Endodermal cell (in vitro differentiated cells): Measurements from ENCODE around the gene REV3L. TPM values are rescaled to one million over a fixed set of nuclear protein-coding genes. Genes with fewer than 3 reads are reported as not detected.

ENCODE experiments used
- DNase-seq: peaks from one replicate; pipeline ENCODE4 v3.0.0-alpha.2; 2017
- H3K27ac ChIP-seq: 2 replicates; pipeline ENCODE4 v1.5.1; 2013; ENCODE audit warnings: mild to moderate bottlenecking, low read depth, low read length, moderate library complexity
- H3K27me3 ChIP-seq: 2 replicates; pipeline ENCODE4 v1.6.1; 2013; ENCODE audit warnings: mild to moderate bottlenecking, low read length, moderate library complexity; ENCODE audit not compliant: insufficient read depth, control insufficient read depth, poor library complexity, severe bottlenecking
- H3K36me3 ChIP-seq: 2 replicates; pipeline ENCODE4 v1.7.0; 2013; ENCODE audit warnings: mild to moderate bottlenecking, low read length, moderate library complexity; ENCODE audit not compliant: control insufficient read depth, insufficient read depth
- H3K4me1 ChIP-seq: one replicate; pipeline ENCODE4 v1.7.0; 2013; ENCODE audit warnings: low read length; ENCODE audit not compliant: control insufficient read depth, insufficient read depth
- H3K4me3 ChIP-seq: 2 replicates; pipeline ENCODE4 v1.5.1; 2013; ENCODE audit warnings: mild to moderate bottlenecking, low read length, moderate library complexity
- H3K9ac ChIP-seq: 2 replicates; pipeline ENCODE4 v1.6.1; 2013; ENCODE audit warnings: mild to moderate bottlenecking, low read length, moderate library complexity; ENCODE audit not compliant: poor library complexity, severe bottlenecking; ENCODE audit errors: extremely low read depth
- H3K9me3 ChIP-seq: 2 replicates; pipeline ENCODE4 v1.6.1; 2013; ENCODE audit warnings: mild to moderate bottlenecking, low read length, moderate library complexity; ENCODE audit not compliant: control insufficient read depth
- H3K27ac Mint-ChIP-seq: 2 replicates; pipeline ENCODE4 v1.8.0; 2020; ENCODE audit warnings: mixed read lengths
- H3K27me3 Mint-ChIP-seq: 2 replicates; pipeline ENCODE4 v1.8.0; 2021; ENCODE audit warnings: mild to moderate bottlenecking, mixed read lengths; ENCODE audit not compliant: insufficient read depth
- H3K36me3 Mint-ChIP-seq: 2 replicates; pipeline ENCODE4 v1.8.0; 2020; ENCODE audit warnings: low read depth, mixed read lengths
- H3K4me1 Mint-ChIP-seq: 2 replicates; pipeline ENCODE4 v1.8.0; 2020; ENCODE audit warnings: mixed read lengths
- H3K4me3 Mint-ChIP-seq: 2 replicates; pipeline ENCODE4 v1.8.0; 2020; ENCODE audit warnings: mild to moderate bottlenecking, moderate library complexity, mixed read lengths
- H3K9me3 Mint-ChIP-seq: 2 replicates; pipeline ENCODE4 v1.8.0; 2020; ENCODE audit warnings: mild to moderate bottlenecking, mixed read lengths
- WGBS, 2 experiments: methylation state at CpG; one replicate each; pipeline versions ENCODE4 v1.1.5 to v1.1.7; 2013; ENCODE audit warnings: missing lambda C conversion rate in 2 of 2, mixed read lengths in 1 of 2; ENCODE audit not compliant: insufficient coverage in 1 of 2, insufficient read length in 1 of 2; 5-methylcytosine and 5-hydroxymethylcytosine counted together
- total RNA-seq, 2 donors: library from RNA; stranded (reverse); fragmentation: NEBNext Ultra II Directional in 1 of 2; extraction: Animal tissue kit (Norgen Biotek cat#: 25700) in 1 of 2; gene quantifications; 2 replicates in 1 of 2; 3 replicates in 1 of 2; pipeline ENCODE4 v1.2.1, GENCODE V29; 2021
- TF ChIP-seq, protein P1 (sequence below): fragments of 200-600 bp; sonication (generic); conservative IDR thresholded peaks from 2 replicates; pipeline ENCODE4 v1.5.0; 2021; ENCODE audit warnings: antibody characterized with exemption, mild to moderate bottlenecking

REV3L gene
- total RNA-seq, 2 donors from 2014 or later, result 19.2 to 28.1 TPM

- no peaks in the 10 kb centered on the region for H3K27me3 Mint-ChIP-seq
- DNase-seq, result no peak
- H3K27me3 ChIP-seq, result no peaks in the 10 kb centered on the region
- H3K9me3 Mint-ChIP-seq, result peaks cover 13% of the 10 kb centered on the region
- H3K9me3 ChIP-seq, result peaks cover 23% of the 10 kb centered on the region
- no peak overlapping the region for H3K9ac ChIP-seq
- 82 to 100% methylated on average over 1 of the region's 1 CpG for WGBS, 2 experiments
- H3K27ac Mint-ChIP-seq, result no peak overlapping the region
- no peaks in the 10 kb centered on the region for H3K4me1 ChIP-seq
- no peak overlapping the region for H3K4me3 Mint-ChIP-seq
- H3K4me3 ChIP-seq, result no peak overlapping the region
- TF ChIP-seq, protein P1, sequence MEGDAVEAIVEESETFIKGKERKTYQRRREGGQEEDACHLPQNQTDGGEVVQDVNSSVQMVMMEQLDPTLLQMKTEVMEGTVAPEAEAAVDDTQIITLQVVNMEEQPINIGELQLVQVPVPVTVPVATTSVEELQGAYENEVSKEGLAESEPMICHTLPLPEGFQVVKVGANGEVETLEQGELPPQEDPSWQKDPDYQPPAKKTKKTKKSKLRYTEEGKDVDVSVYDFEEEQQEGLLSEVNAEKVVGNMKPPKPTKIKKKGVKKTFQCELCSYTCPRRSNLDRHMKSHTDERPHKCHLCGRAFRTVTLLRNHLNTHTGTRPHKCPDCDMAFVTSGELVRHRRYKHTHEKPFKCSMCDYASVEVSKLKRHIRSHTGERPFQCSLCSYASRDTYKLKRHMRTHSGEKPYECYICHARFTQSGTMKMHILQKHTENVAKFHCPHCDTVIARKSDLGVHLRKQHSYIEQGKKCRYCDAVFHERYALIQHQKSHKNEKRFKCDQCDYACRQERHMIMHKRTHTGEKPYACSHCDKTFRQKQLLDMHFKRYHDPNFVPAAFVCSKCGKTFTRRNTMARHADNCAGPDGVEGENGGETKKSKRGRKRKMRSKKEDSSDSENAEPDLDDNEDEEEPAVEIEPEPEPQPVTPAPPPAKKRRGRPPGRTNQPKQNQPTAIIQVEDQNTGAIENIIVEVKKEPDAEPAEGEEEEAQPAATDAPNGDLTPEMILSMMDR, result no peak
- H3K36me3 ChIP-seq, result peaks cover 66% of the 10 kb centered on the region
- H3K4me1 Mint-ChIP-seq, result no peaks in the 10 kb centered on the region
- H3K36me3 Mint-ChIP-seq, result peaks cover 60% of the 10 kb centered on the region
- no peak overlapping the region for H3K27ac ChIP-seq
Observed at GRCh38 chr6:111269401-111269970, 213.5 kb downstream of the REV3L start.

- Histone ChIP-seq H3K9me3 (peaks cover 6% of the 10 kb centered on the region), H3K27ac (no peak overlapping the region), H3K36me3 (peaks cover 64% of the 10 kb centered on the region), H3K27me3 (no peaks in the 10 kb centered on the region), H3K4me3 (no peak overlapping the region), H3K4me1 (no peaks in the 10 kb centered on the region), H3K9ac (no peak overlapping the region)
- TF ChIP-seq, protein P1, result no peak
- H3K27ac Mint-ChIP-seq, result no peak overlapping the region
- H3K27me3 Mint-ChIP-seq, result no peaks in the 10 kb centered on the region
- H3K9me3 Mint-ChIP-seq, result no peaks in the 10 kb centered on the region
- H3K4me3 Mint-ChIP-seq, result no peak overlapping the region
- no peak for DNase-seq
- 95 to 97% methylated on average over 4 to 7 of the region's 7 CpGs for WGBS, 2 experiments
- peaks cover 53% of the 10 kb centered on the region for H3K36me3 Mint-ChIP-seq
- H3K4me1 Mint-ChIP-seq, result no peaks in the 10 kb centered on the region
Observed at GRCh38 chr6:111267764-111268333, 215.2 kb downstream of the REV3L start.

- H3K36me3 Mint-ChIP-seq, result peaks cover 49% of the 10 kb centered on the region
- no peaks in the 10 kb centered on the region for H3K27me3 Mint-ChIP-seq
- no peak overlapping the region for H3K4me3 Mint-ChIP-seq
Observed at GRCh38 chr6:111266276-111266675, 216.7 kb downstream of the REV3L start.

More at GRCh38 chr6:111266276-111266675, 216.7 kb downstream of the REV3L start:
- Histone ChIP-seq H3K36me3 (peaks cover 72% of the 10 kb centered on the region), H3K4me1 (no peaks in the 10 kb centered on the region), H3K27ac (no peak overlapping the region), H3K9me3 (peaks cover 6% of the 10 kb centered on the region), H3K9ac (no peak overlapping the region), H3K27me3 (no peaks in the 10 kb centered on the region), H3K4me3 (no peak overlapping the region)
- Mint-ChIP-seq H3K9me3 (no peaks in the 10 kb centered on the region), H3K27ac (no peak overlapping the region), H3K4me1 (no peaks in the 10 kb centered on the region)
- TF ChIP-seq, protein P1, result no peak
- WGBS, 2 experiments, result 92 to 95% methylated on average over 2 of the region's 2 CpGs
- DNase-seq, result no peak
